IMR-90 (cell line): ENCODE results near the gene GABRB3. TPM values are rescaled to one million over a fixed set of nuclear protein-coding genes. Genes with fewer than 3 reads are reported as not detected.

Experiments used
- ATAC-seq: fragments of 200-7000 bp; cut with Tn5 transposase; 2 replicates; pipeline ENCODE4 v1.9.1; 2020; ENCODE audit warnings: low read depth, mild to moderate bottlenecking, moderate library complexity
- BruUV-seq: library from RNA; stranded (reverse); fragments of 400-500 nt; replicated peaks from 2 replicates; lab custom pipeline; 2021; lab: Mats Ljungman, UMichigan
- CTCF ChIA-PET: fragments of 300-600 bp; formaldehyde crosslinking; extraction: SDS; loops from one replicate; lab custom pipeline; 2021; ENCODE audit warnings: antibody characterized with exemption; lab: Yijun Ruan, JAX
- POLR2A ChIA-PET: fragments of 300-600 bp; sonication (Branson Sonifier 250); formaldehyde crosslinking; loops from one replicate; lab custom pipeline; 2022; ENCODE audit warnings: antibody characterized with exemption; ENCODE audit not compliant: unreplicated experiment; lab: Charles Lee
- DNase-seq: peaks from one replicate; pipeline ENCODE4 v3.0.0; 2013
- H2AFZ ChIP-seq: replicated peaks from 2 replicates; pipeline ENCODE3; 2013; ENCODE audit warnings: low read length, mild to moderate bottlenecking; ENCODE audit not compliant: poor library complexity
- H2AK5ac ChIP-seq: 2 replicates; pipeline ENCODE4 v1.6.1; 2013; ENCODE audit warnings: low read depth, low read length, inconsistent platforms
- H2AK9ac ChIP-seq: replicated peaks from 2 replicates; pipeline ENCODE3; 2013; ENCODE audit warnings: mild to moderate bottlenecking, low read depth, low read length, moderate library complexity; ENCODE audit not compliant: poor library complexity
- H2BK120ac ChIP-seq: 2 replicates; pipeline ENCODE4 v1.6.1; 2013; ENCODE audit warnings: low read depth, low read length, inconsistent platforms
- H2BK15ac ChIP-seq: 3 replicates; pipeline ENCODE4 v1.6.1; 2013; ENCODE audit warnings: low read depth, low read length, inconsistent platforms
- H2BK20ac ChIP-seq: 2 replicates; pipeline ENCODE4 v1.6.1; 2013; ENCODE audit warnings: low read depth, mild to moderate bottlenecking, inconsistent platforms, low read length, moderate library complexity
- H2BK5ac ChIP-seq: 2 replicates; pipeline ENCODE4 v1.6.1; 2013; ENCODE audit warnings: mild to moderate bottlenecking, low read depth, low read length, inconsistent platforms; ENCODE audit not compliant: poor library complexity, severe bottlenecking
- H3K14ac ChIP-seq: replicated peaks from 2 replicates; pipeline ENCODE4 v1.6.1; 2013; ENCODE audit warnings: low read depth, low read length, inconsistent platforms
- H3K18ac ChIP-seq: 2 replicates; pipeline ENCODE4 v1.6.1; 2013; ENCODE audit warnings: low read depth, low read length, control low read depth
- H3K23ac ChIP-seq: 2 replicates; pipeline ENCODE4 v1.6.1; 2013; ENCODE audit warnings: low read depth, low read length, inconsistent platforms
- H3K27ac ChIP-seq: 2 replicates; pipeline ENCODE4 v1.5.1; 2013; ENCODE audit warnings: mild to moderate bottlenecking, control low read depth, low read length; ENCODE audit not compliant: insufficient read depth
- H3K27me3 ChIP-seq: 2 replicates; pipeline ENCODE4 v1.6.1; 2013; ENCODE audit warnings: low read length; ENCODE audit not compliant: control insufficient read depth, insufficient read depth
- H3K36me3 ChIP-seq: 2 replicates; pipeline ENCODE4 v1.6.1; 2013; ENCODE audit warnings: low read length, mixed read lengths; ENCODE audit not compliant: control insufficient read depth, insufficient read depth
- H3K4ac ChIP-seq: 2 replicates; pipeline ENCODE4 v1.6.1; 2013; ENCODE audit warnings: low read depth, low read length, inconsistent platforms
- H3K4me1 ChIP-seq: 2 replicates; pipeline ENCODE4 v1.6.1; 2013; ENCODE audit warnings: low read length, mixed read lengths; ENCODE audit not compliant: control insufficient read depth, insufficient read depth
- H3K4me2 ChIP-seq: 2 replicates; pipeline ENCODE4 v1.6.1; 2013; ENCODE audit warnings: low read depth, mild to moderate bottlenecking, control low read depth, low read length, moderate library complexity
- H3K4me3 ChIP-seq: 2 replicates; pipeline ENCODE4 v1.5.1; 2013; ENCODE audit warnings: low read depth, mild to moderate bottlenecking, control low read depth, low read length, moderate library complexity; ENCODE audit not compliant: insufficient read depth
- H3K56ac ChIP-seq: 2 replicates; pipeline ENCODE4 v1.6.1; 2013; ENCODE audit warnings: low read length, inconsistent platforms; ENCODE audit not compliant: insufficient read depth; ENCODE audit errors: extremely low read depth
- H3K79me1 ChIP-seq, 2 experiments: 2 replicates each; pipeline ENCODE4 v1.6.1; 2013; ENCODE audit warnings: low read length in 2 of 2, inconsistent platforms in 1 of 2, low read depth in 1 of 2
- H3K9ac ChIP-seq: 2 replicates; pipeline ENCODE4 v1.6.1; 2013; ENCODE audit warnings: low read depth, low read length, control low read depth
- H3K9me1 ChIP-seq: 2 replicates; pipeline ENCODE4 v1.6.1; 2013; ENCODE audit warnings: low read length, inconsistent platforms; ENCODE audit not compliant: insufficient read depth
- H3K9me3 ChIP-seq: 2 replicates; pipeline ENCODE4 v1.6.1; 2013; ENCODE audit warnings: low read length; ENCODE audit not compliant: control insufficient read depth, insufficient read depth
- H4K20me1 ChIP-seq: 2 replicates; pipeline ENCODE4 v1.6.1; 2013; ENCODE audit warnings: low read length, inconsistent platforms; ENCODE audit not compliant: insufficient read depth
- H4K5ac ChIP-seq: 2 replicates; pipeline ENCODE4 v1.6.1; 2013; ENCODE audit warnings: mild to moderate bottlenecking, low read depth, low read length, control low read depth
- H4K8ac ChIP-seq, 2 experiments: 2 replicates each; pipeline ENCODE4 v1.6.1; 2013; ENCODE audit warnings: low read depth in 2 of 2, low read length in 2 of 2, control low read depth in 1 of 2, inconsistent platforms in 1 of 2
- H4K91ac ChIP-seq: 2 replicates; pipeline ENCODE4 v1.6.1; 2013; ENCODE audit warnings: low read depth, low read length, inconsistent platforms; ENCODE audit not compliant: insufficient read depth
- BHLHE40 ChIP-seq: fragments of 150-350 bp; IDR thresholded peaks from 2 replicates; pipeline ENCODE4 v1.6.1; 2016; ENCODE audit warnings: mild to moderate bottlenecking, low read depth, low read length
- WGBS, 2 experiments: methylation state at CpG; one replicate each; pipeline versions ENCODE4 v1.1.5 to v1.1.7; 2013; ENCODE audit warnings: missing lambda C conversion rate in 2 of 2; ENCODE audit not compliant: insufficient read length in 1 of 2; ENCODE audit errors: extremely low coverage in 2 of 2; 5-methylcytosine and 5-hydroxymethylcytosine counted together
- dilution Hi-C: fragments of 300-500 bp; cut with HindIII; formaldehyde crosslinking; loops from one replicate; pipeline ENCODE4 v1.14.3; 2018; ENCODE audit warnings: low sequenced_read_pairs; ENCODE audit not compliant: unreplicated experiment
- in situ Hi-C: fragments of 300-500 bp; cut with MboI; formaldehyde crosslinking; loops from 3 replicates; pipeline ENCODE4 v1.14.3; 2019; ENCODE audit warnings: low sequenced_read_pairs, inconsistent platforms, mixed read lengths
- intact Hi-C: fragments of 100-400 bp; cut with micrococcal nuclease; formaldehyde crosslinking; loops from 2 replicates; pipeline ENCODE4 v1.10.0; 2022
- polyA plus RNA-seq, 3 experiments: library from polyadenylated mRNA; depleted of rRNA; stranded (reverse); fragments of >200 nt; gene quantifications; 2 replicates each; pipeline ENCODE4 v1.2.3, GENCODE V29; 2012; ENCODE audit warnings: low replicate concordance in 1 of 3
- total RNA-seq: library from RNA; depleted of rRNA; stranded (reverse); fragments of >200 nt; gene quantifications from 2 replicates; pipeline ENCODE4 v1.2.3, GENCODE V29; 2012

Gene GABRB3
- total and polyA plus RNA-seq, 2 of the 4 experiments (the other 2 are of a cell fraction): 0.36 to 0.54 TPM

DNA sequence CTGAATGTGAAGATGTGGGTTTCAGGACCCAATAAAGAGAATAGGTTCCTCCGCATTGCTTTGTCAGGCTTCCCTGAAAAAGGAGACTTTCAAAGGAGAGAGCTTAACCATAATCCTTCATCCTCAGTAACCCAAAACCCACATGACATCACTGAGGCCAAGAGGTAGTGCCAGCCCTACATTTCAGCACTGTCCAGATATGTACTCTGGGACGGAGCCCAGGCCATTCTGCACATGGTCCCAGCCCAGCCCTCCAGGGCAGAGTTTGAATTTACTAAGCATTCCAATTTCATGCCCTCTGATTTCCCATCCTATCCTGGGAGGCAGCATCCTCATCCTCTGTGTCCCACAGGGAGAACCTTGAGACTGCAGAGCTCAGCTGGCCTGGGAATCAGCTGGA is 210.5 kb downstream of the GABRB3 start:
- Histone ChIP-seq H3K9me3 (peaks cover 22% of the 10 kb centered on the region), H4K20me1 (no peaks in the 10 kb centered on the region), H3K36me3 (no peaks in the 10 kb centered on the region), H2AFZ (no peak overlapping the region), H3K79me1 (no peaks in the 10 kb centered on the region), H3K14ac (no peak overlapping the region), H3K9ac (no peak overlapping the region), H2BK5ac (no peak overlapping the region), H3K9me1 (no peaks in the 10 kb centered on the region), H2AK9ac (no peak overlapping the region), H3K4ac (no peak overlapping the region), H3K27me3 (no peaks in the 10 kb centered on the region), H3K18ac (no peak overlapping the region), H4K8ac (no peak overlapping the region), H2BK20ac (no peak overlapping the region), H2BK15ac (no peak overlapping the region), H3K4me2 (no peak overlapping the region), H3K4me3 (no peak overlapping the region), H4K5ac (no peak overlapping the region), H3K27ac (no peak overlapping the region), H3K56ac (no peak overlapping the region), H2AK5ac (no peak overlapping the region), H3K23ac (no peak overlapping the region), H3K4me1 (no peaks in the 10 kb centered on the region), H4K91ac (no peak overlapping the region), H2BK120ac (no peak overlapping the region)
- no peak for TF ChIP-seq BHLHE40
- DNase-seq (no peak), ATAC-seq (no peak)
- in situ Hi-C loops: no loop called here
- 30% methylated on average over 1 of the region's 2 CpGs; no CpG with 5 or more reads in 1 of the 2 experiments for WGBS, 2 experiments
- intact Hi-C loops: no loop called here
- CTCF ChIA-PET: no interaction called here
- BruUV-seq: no TSS peak
- dilution Hi-C loops: no loop called here
- POLR2A ChIA-PET: no interaction called here
